Cardiac muscle cell (in vitro differentiated cells and primary cell): ENCODE measurements around the gene KRTAP12-1. TPM values are rescaled to one million over a fixed set of nuclear protein-coding genes. Genes with fewer than 3 reads are reported as not detected.

Experiments used
- DNase-seq, 2 donors: peaks; one replicate each; pipeline versions ENCODE4 v3.0.0 to v3.0.0-alpha.2; 2010 to 2017; ENCODE audit warnings: low read depth in 1 of 2, low spot score in 1 of 2
- H3K27ac ChIP-seq: fragments of 200-600 bp; sonication (generic); 2 replicates; pipeline ENCODE4 v1.5.1; 2016
- H3K27me3 ChIP-seq: fragments of 200-600 bp; sonication (generic); 2 replicates; pipeline ENCODE4 v1.6.0; 2016; ENCODE audit warnings: control low read depth
- H3K36me3 ChIP-seq: fragments of 200-600 bp; sonication (generic); 2 replicates; pipeline ENCODE4 v1.5.1; 2016; ENCODE audit warnings: control low read depth
- H3K4me1 ChIP-seq: fragments of 200-600 bp; sonication (generic); 2 replicates; pipeline ENCODE4 v1.8.1; 2017; ENCODE audit warnings: low read depth, mild to moderate bottlenecking, mixed run types
- H3K4me3 ChIP-seq: fragments of 200-600 bp; sonication (generic); 2 replicates; pipeline ENCODE4 v1.5.1; 2016; ENCODE audit warnings: mild to moderate bottlenecking
- H3K9me3 ChIP-seq: fragments of 200-600 bp; sonication (generic); 2 replicates; pipeline ENCODE4 v1.5.1; 2017; ENCODE audit warnings: low read depth, mild to moderate bottlenecking, control low read depth
- CTCF ChIP-seq: IDR thresholded peaks from 2 replicates; pipeline ENCODE4 v1.5.1; 2012; ENCODE audit warnings: low read depth, mild to moderate bottlenecking, low read length
- polyA plus RNA-seq: library from polyadenylated mRNA; unstranded; fragments of >200 nt; fragmentation: Nextera tagmentation; extraction: Ambion mirVana; gene quantifications from 2 replicates; pipeline ENCODE4 v1.2.1, GENCODE V29; 2016
- total RNA-seq: library from RNA; depleted of rRNA; stranded (reverse); fragments of >200 nt; gene quantifications from 2 replicates; pipeline ENCODE4 v1.2.3, GENCODE V29; 2016

Gene KRTAP12-1
- total and polyA plus RNA-seq, 2 experiments from 2014 or later = not detected

- Histone ChIP-seq H3K9me3 (no peaks in the 10 kb centered on the region), H3K27ac (no peak overlapping the region), H3K4me3 (no peak overlapping the region), H3K4me1 (peaks cover 32% of the 10 kb centered on the region), H3K27me3 (peaks cover 100% of the 10 kb centered on the region), H3K36me3 (no peaks in the 10 kb centered on the region)
- no peak for DNase-seq
- no peak for TF ChIP-seq CTCF
These were observed 26.4 kb upstream of the KRTAP12-1 start for GRCh38 chr21:44708213-44708865.

GRCh38 chr21:44706706-44707581 is 25.0 kb upstream of the KRTAP12-1 start:
- no peak for DNase-seq
- Histone ChIP-seq H3K36me3 (no peaks in the 10 kb centered on the region), H3K4me1 (peaks cover 26% of the 10 kb centered on the region), H3K27me3 (peaks cover 100% of the 10 kb centered on the region), H3K9me3 (no peaks in the 10 kb centered on the region), H3K27ac (no peak overlapping the region), H3K4me3 (no peak overlapping the region)
- no peak for TF ChIP-seq CTCF

- H3K4me1 ChIP-seq = peaks cover 18% of the 10 kb centered on the region
- no peaks in the 10 kb centered on the region for H3K36me3 ChIP-seq
- no peak overlapping the region for H3K27ac ChIP-seq
- H3K9me3 ChIP-seq = no peaks in the 10 kb centered on the region
- TF ChIP-seq CTCF = no peak
- DNase-seq = no peak
- H3K27me3 ChIP-seq = peaks cover 99% of the 10 kb centered on the region
- H3K4me3 ChIP-seq = no peak overlapping the region
These were observed 24.2 kb upstream of the KRTAP12-1 start for GRCh38 chr21:44706026-44706705.

- Histone ChIP-seq H3K27ac (no peak overlapping the region), H3K4me1 (peaks cover 3% of the 10 kb centered on the region), H3K9me3 (no peaks in the 10 kb centered on the region), H3K36me3 (no peaks in the 10 kb centered on the region), H3K27me3 (peaks cover 83% of the 10 kb centered on the region), H3K4me3 (no peak overlapping the region)
- TF ChIP-seq CTCF = no peak
- no peak for DNase-seq
These were observed 22.7 kb upstream of the KRTAP12-1 start for GRCh38 chr21:44704636-44705001.

- peaks cover 77% of the 10 kb centered on the region for H3K27me3 ChIP-seq
- no peak overlapping the region for H3K27ac ChIP-seq
- DNase-seq = no peak
- no peaks in the 10 kb centered on the region for H3K4me1 ChIP-seq
- H3K36me3 ChIP-seq = no peaks in the 10 kb centered on the region
- H3K4me3 ChIP-seq = no peak overlapping the region
- TF ChIP-seq CTCF = no peak
- H3K9me3 ChIP-seq = no peaks in the 10 kb centered on the region
These were observed 22.0 kb upstream of the KRTAP12-1 start for GRCh38 chr21:44703731-44704635.
